ENCODE data around the gene SLC25A51.

DNA sequence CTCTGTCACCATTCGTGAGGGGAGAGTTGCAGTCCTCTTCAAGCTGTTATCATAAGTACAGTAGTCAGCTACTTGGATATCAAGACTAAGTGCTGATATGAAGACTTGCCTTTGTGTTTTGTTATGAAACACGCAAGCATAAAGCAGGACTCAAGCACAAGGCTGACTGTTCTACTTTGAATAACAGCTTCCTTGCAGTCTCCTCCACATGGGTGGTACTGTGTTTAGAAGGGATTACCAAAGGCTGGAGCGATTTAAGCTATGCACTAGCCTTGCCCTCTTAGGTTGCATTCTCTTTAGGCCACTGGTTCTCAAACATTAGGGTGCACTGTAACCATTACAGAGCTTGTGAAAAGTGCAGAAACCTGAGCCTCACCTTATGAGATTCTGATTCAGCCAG lies 41.4 kb downstream of the SLC25A51 start:
- TF ChIP-seq, protein P1, sequence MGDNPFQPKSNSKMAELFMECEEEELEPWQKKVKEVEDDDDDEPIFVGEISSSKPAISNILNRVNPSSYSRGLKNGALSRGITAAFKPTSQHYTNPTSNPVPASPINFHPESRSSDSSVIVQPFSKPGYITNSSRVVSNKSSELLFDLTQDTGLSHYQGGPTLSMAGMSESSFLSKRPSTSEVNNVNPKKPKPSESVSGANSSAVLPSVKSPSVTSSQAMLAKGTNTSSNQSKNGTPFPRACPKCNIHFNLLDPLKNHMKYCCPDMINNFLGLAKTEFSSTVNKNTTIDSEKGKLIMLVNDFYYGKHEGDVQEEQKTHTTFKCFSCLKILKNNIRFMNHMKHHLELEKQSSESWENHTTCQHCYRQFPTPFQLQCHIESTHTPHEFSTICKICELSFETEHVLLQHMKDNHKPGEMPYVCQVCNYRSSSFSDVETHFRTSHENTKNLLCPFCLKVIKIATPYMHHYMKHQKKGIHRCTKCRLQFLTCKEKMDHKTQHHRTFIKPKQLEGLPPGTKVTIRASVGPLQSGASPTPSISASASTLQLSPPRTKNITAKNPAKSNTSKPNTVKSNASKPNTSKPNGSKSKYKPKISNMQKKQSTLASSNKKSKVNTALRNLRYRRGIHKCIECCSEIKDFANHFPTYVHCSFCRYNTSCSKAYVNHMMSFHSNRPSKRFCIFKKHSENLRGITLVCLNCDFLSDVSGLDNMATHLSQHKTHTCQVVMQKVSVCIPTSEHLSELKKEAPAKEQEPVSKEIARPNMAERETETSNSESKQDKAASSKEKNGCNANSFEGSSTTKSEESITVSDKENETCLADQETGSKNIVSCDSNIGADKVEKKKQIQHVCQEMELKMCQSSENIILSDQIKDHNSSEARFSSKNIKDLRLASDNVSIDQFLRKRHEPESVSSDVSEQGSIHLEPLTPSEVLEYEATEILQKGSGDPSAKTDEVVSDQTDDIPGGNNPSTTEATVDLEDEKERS (tag by site-specific recombination; IDR thresholded peaks at IDR 0.05) = no peak
- TF ChIP-seq ZNF140 (tag by site-specific recombination; IDR thresholded peaks at IDR 0.05) (no peak), ZNF16 (tag by site-specific recombination; IDR thresholded peaks at IDR 0.05; ENCODE audit: low read depth) (no peak)
